Measurements from ENCODE around the gene WTIP. TPM values are rescaled to one million over a fixed set of nuclear protein-coding genes. Genes with fewer than 3 reads are reported as not detected.

Gene WTIP
- total RNA-seq, 1 experiment from 2014 or later, result 8.4 TPM

GRCh38 chr19:34494601-34495000, 13.0 kb downstream of the WTIP start:
- Histone ChIP-seq H3K79me2 (ENCODE audit: insufficient read depth, low read length) (no peaks in the 10 kb centered on the region), H3K9ac (ENCODE audit: low read length) (no peak overlapping the region), H4K20me1 (ENCODE audit: insufficient read depth) (no peaks in the 10 kb centered on the region), H3K27me3 (ENCODE audit: insufficient read depth, low read length) (no peaks in the 10 kb centered on the region), H3K27ac (ENCODE audit: low read depth, low read length) (no peak overlapping the region), H3K4me3 (replicated peaks in 1 of 2; ENCODE audit: low read depth in 1 of 2, low read length in 2 of 2) (no peak overlapping the region), H3K9me3 (ENCODE audit: control insufficient read depth in 1 of 2, insufficient read depth in 1 of 2, low read depth in 1 of 2, low read length in 2 of 2) (no peaks in the 10 kb centered on the region), H3K4me2 (ENCODE audit: low read length) (no peak overlapping the region), H3K36me3 (ENCODE audit: control insufficient read depth in 1 of 2, insufficient read depth in 2 of 2, low read length in 2 of 2) (no peaks in the 10 kb centered on the region), H3K9me2 (ENCODE audit: insufficient read depth) (no peaks in the 10 kb centered on the region), H3K4me1 (ENCODE audit: control insufficient read depth in 1 of 2, insufficient read depth in 2 of 2, low read length in 2 of 2) (no peaks in the 10 kb centered on the region), H2AFZ (ENCODE audit: low read depth, low read length, poor library complexity, severe bottlenecking) (no peak overlapping the region)
- no TSS peak for BruUV-seq (replicated peaks)
- ChIA-PET RAD21 (ENCODE audit: low non-redundant PET in 1 of 2, low total read pairs in 2 of 2, uncharacterized antibody in 2 of 2, unreplicated experiment in 2 of 2) (no interaction called here), POLR2A (no interaction called here), CTCF (no interaction called here)
- ATAC-seq, result no peak
- intact Hi-C loops (cut with micrococcal nuclease), result no loop called here
- TF ChIP-seq EZH2 (IDR thresholded peaks at IDR 0.05), result no peak
- no peak for TF ChIP-seq ELF1 (IDR thresholded peaks at IDR 0.05; ENCODE audit: borderline replicate concordance, low read depth)
- TF ChIP-seq ZBTB33 (IDR thresholded peaks at IDR 0.05; ENCODE audit: extremely low read depth, insufficient replicate concordance, low read length), result no peak
- TF ChIP-seq ATF3 (IDR thresholded peaks at IDR 0.05), result no peak
- no peak for TF ChIP-seq REST (IDR thresholded peaks at IDR 0.05; ENCODE audit: low read depth)
- no peak for DNase-seq (ENCODE audit: low read depth, low spot score)

All from HCT116 (cell line).